HG02678 (cell line): Measurements from ENCODE around the gene SLC22A7.

Source experiments
- ATAC-seq: cut with Tn5 transposase; IDR thresholded peaks from one replicate; pipeline ENCODE4 v1.9.1; 2021; ENCODE audit warnings: mild to moderate bottlenecking, moderate library complexity; ENCODE audit not compliant: unreplicated experiment

Gene SLC22A7

DNA sequence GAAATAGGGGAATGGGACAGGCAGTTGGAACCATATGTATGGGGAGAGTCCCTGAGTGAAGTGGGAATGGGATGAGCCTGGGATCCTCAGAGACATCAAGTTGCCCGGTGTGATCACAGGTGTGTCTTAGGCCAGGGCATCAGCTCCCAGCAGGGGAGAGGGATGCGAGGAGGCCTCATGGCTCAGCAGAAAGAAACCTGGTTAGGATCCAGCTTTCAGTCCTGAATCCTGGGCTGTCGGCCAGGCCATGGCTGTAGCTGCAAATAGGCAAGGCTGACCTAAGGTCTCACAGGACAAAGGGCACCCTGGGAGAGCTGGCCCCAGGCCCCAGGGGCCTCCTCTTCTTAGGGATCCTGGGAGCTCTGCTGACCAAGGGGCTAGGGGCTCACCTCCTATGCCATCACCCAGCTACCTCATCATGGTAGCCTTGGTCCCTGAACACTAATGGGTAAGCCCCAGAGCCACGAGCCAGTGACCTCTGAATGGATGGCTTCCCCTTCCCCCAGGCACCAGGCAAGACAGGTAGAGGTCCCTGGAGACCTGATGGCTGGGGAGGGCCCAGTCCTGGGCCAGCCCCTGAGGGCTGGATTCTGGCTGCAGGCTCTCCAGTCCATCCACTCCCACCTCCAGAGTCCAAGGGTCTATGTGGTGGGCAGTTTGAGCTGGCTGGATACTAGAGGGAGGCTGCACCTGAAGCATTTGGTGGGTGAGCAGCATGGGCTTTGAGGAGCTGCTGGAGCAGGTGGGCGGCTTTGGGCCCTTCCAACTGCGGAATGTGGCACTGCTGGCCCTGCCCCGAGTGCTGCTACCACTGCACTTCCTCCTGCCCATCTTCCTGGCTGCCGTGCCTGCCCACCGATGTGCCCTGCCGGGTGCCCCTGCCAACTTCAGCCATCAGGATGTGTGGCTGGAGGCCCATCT lies at the start of gene SLC22A7:
Gene SLC22A7, plus strand, starts transcription at position 617 of the 921 bp plus-strand sequence. Its CDS starts 99 bp downstream, at position 716.
- no peak for ATAC-seq

DNA sequence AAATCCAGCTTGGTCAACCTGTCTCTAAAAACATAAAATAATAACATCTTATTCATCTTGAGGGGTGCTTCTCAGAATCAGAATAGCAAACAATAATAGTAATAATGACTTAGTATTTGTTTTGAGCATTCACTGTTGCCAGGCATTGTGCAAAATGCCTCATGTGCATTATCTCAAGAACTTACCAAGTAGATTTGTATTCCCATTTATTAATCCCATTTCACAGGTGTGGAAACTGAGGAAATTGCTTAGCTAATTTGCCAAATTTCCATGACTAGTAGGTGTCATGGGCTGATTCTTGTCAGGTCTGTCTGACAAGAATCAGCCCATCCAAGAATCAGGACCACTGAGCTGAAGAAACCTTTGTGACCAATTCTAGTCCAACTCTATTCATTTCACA lies 49.3 kb upstream of the SLC22A7 start:
- no peak for ATAC-seq

- no peak for ATAC-seq
Observed at GRCh38 chr6:43250992-43251373, 47.1 kb upstream of the SLC22A7 start.

- ATAC-seq, result no peak
Observed at GRCh38 chr6:43253401-43253800, 44.7 kb upstream of the SLC22A7 start.

- no peak for ATAC-seq
Observed at GRCh38 chr6:43254138-43254817, 43.8 kb upstream of the SLC22A7 start.

DNA sequence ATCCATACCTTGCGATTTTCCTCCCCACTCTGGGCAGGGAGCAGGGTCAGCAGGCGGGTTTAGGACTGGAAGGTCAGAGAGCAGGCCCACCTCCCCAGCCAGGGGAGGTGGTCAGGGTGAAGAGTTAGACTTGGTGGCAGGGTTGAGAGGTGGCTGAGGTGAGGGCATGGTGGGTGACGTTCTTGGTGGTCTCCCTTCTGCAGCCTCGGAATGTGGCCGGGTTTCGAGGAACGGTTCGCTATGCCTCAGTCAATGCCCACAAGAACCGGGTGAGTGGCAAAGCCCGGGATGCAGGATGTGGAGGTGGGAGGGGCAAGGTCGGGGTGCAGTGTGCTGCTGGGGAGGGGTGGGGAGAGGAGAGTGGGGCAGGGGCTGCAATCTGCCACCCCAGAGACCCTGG lies 43.2 kb upstream of the SLC22A7 start:
- no peak for ATAC-seq

GRCh38 chr6:43255408-43256054 lies 42.5 kb upstream of the SLC22A7 start:
- ATAC-seq, result no peak

- no peak for ATAC-seq
Observed at GRCh38 chr6:43256670-43257366, 41.2 kb upstream of the SLC22A7 start.

DNA sequence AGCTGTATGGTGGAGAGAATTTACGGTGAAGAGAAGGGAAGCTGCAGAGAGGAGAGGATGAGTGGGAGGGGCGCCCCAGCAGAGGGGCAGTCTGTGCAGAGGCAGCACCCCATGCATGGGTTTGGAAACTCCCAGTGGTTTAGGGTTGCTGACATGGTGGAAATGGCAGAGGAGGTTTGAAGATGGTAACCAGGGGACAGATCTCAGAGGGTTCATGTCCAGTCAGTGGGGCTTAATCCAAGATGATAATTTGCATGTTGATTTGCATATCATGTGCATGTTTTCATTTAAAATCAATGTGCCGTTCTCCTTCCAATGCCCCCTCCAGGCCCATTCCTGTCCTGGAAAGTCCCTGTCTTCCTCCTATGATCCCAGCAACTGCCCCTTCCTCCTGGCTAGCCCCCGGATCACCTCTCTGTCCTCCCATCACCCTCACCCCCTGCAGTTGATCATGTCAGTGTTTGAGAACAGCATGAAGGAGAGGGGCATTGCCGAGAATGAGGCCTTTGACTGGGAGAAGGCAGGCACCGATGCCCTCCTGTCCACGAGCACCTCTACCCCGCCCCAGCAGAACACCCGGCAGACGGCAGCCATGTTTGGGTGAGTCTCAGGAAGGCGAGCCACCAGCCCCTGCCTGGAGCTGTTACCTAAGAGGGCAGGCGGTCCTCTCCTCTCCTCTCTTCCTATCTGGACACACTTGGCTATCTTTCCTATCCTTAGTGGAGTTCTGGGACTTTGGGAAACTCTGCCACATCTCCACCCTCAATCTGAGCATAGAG lies 40.5 kb upstream of the SLC22A7 start:
- ATAC-seq, result no peak

DNA sequence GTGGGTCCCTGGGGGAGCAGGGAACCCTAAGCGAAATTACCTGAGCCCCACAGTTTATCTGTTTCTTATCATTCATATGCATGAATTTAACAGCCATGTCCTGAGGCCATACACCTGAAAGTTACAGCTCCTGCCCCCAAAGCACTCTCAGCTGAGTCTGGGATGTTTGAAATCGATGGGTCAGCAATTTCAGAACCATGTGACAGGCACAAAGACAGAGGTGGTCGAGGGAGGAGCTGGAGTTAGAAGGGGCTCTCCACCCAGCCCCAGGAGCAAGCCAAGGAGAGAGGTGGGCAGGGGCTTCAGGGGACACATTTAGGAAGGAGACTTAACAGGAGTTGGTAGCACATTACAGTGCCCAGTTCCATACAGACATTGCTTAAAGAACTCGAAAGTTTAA lies 39.9 kb upstream of the SLC22A7 start:
- ATAC-seq, result no peak

DNA sequence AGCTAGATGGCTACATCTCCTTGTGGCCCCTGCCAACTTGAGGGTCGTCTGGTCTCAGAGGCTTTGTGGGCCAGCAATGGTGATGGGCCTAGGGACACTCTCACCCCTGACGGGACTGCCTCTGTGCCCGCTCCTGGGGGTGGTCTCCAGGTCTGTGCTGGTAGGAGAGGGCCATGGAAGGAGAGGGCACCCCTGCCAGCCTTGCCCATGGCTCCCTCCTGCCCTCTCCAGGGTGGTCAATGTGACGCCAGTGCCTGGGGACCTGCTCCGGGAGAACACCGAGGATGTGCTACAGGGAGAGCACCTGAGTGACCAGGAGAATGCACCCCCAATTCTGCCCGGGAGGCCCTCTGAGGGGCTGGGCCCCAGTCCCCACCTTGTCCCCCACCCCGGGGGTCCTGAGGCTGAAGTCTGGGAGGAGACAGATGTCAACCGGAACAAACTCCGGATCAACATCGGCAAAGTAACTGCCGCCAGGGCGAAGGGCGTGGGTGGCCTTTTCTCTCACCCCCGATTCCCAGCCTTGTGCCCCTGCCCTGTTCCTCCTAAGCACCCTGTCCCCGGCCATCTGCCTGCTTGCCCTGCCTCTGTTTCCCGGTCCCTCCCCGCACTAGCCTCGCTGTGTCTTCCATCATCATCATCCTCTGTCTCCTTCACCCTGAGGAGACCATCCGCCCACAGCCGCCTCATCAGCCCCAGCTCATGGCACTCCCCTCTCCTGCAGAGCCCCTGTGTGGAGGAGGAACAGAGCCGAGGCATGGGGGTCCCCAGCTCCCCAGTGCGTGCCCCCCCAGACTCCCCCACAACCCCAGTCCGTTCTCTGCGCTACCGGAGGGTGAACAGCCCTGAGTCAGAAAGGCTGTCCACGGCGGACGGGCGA lies 39.0 kb upstream of the SLC22A7 start:
- no peak for ATAC-seq

DNA sequence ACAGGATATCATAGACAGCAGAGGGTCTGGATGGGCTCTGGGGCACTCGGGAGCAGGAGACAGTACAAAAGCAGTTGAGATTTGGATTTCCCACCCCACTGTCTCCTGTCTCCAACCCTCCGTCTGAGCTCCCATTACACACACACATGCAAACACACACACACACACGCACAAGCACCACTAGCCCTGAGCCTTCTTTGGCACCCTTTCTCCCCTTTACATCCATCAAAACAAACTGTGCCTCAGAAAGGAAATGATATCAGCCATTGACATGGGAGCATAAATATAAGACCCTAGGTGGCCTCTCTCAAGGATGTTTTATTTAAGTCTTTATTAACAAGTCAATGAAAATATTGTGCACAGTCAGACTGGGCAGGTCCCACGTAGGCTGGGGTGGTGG lies 37.3 kb upstream of the SLC22A7 start:
- no peak for ATAC-seq

- ATAC-seq, result no peak
Observed at GRCh38 chr6:43261198-43261597, 36.9 kb upstream of the SLC22A7 start.

- ATAC-seq, result no peak
Observed at GRCh38 chr6:43262000-43262779, 35.9 kb upstream of the SLC22A7 start.

DNA sequence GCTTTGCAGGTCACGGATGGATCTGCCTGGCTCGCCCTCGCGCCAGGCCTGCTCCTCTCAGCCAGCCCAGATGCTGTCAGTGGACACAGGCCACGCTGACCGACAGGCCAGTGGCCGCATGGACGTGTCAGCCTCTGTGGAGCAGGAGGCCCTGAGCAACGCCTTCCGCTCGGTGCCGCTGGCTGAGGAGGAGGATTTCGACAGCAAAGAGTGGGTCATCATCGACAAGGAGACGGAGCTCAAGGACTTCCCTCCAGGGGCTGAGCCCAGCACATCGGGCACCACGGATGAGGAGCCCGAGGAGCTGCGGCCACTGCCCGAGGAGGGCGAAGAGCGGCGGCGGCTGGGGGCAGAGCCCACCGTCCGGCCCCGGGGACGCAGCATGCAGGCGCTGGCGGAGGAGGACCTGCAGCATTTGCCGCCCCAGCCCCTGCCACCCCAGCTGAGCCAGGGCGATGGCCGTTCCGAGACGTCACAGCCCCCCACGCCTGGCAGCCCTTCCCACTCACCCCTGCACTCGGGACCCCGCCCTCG lies 35.2 kb upstream of the SLC22A7 start:
- no peak for ATAC-seq

- ATAC-seq, result peak; percentile 78
Observed at GRCh38 chr6:43263314-43264178, 34.5 kb upstream of the SLC22A7 start.

GRCh38 chr6:43264599-43265145 lies 33.4 kb upstream of the SLC22A7 start:
- ATAC-seq, result no peak
